GM12878 (cell line): Measurements from ENCODE around the gene MAMDC4. TPM values are rescaled to one million over a fixed set of nuclear protein-coding genes. Genes with fewer than 3 reads are reported as not detected.

ENCODE experiments used
- BCL11A ChIP-seq: IDR thresholded peaks from 2 replicates; pipeline ENCODE4 v1.6.1; 2011; ENCODE audit warnings: low read depth, low read length
- BRCA1 ChIP-seq: IDR thresholded peaks from 2 replicates; pipeline ENCODE4 v1.6.1; 2011; ENCODE audit warnings: low read depth, low read length, improper control_type of control experiment
- ETV6 ChIP-seq, 2 experiments: fragments of 450-650 bp in 1 of 2; IDR thresholded peaks in 1 of 2; conservative IDR thresholded peaks in 1 of 2; 2 replicates each; pipeline ENCODE4 v1.6.1; 2014; ENCODE audit warnings: antibody characterized with exemption in 1 of 2, borderline replicate concordance in 1 of 2, low read depth in 1 of 2, mild to moderate bottlenecking in 1 of 2, moderate library complexity in 1 of 2
- JUNB ChIP-seq: IDR thresholded peaks from 2 replicates; pipeline ENCODE4 v1.6.1; 2016; ENCODE audit warnings: antibody characterized with exemption, mild to moderate bottlenecking
- NFIC ChIP-seq: IDR thresholded peaks from 2 replicates; pipeline ENCODE4 v1.6.1; 2012; ENCODE audit warnings: low read depth, mild to moderate bottlenecking, inconsistent platforms, low read length, moderate library complexity
- NFYA ChIP-seq: IDR thresholded peaks from 2 replicates; pipeline ENCODE4 v1.6.1; 2011; ENCODE audit warnings: low read depth, mild to moderate bottlenecking, low read length, improper control_type of control experiment, borderline replicate concordance
- NR2C1 ChIP-seq: fragments of 450-650 bp; IDR thresholded peaks from 2 replicates; pipeline ENCODE4 v1.6.1; 2017; ENCODE audit warnings: antibody characterized with exemption, mild to moderate bottlenecking, moderate library complexity
- NR2C2 ChIP-seq: IDR thresholded peaks from 2 replicates; pipeline ENCODE4 v1.6.1; 2011; ENCODE audit warnings: borderline replicate concordance, low read depth; ENCODE audit not compliant: control insufficient read depth, insufficient read length
- RBBP5 ChIP-seq: fragments of 200-600 bp; sonication (generic); conservative IDR thresholded peaks from 2 replicates; pipeline ENCODE4 v1.6.1; 2016
- SMAD1 ChIP-seq: fragments of 450-650 bp; IDR thresholded peaks from 2 replicates; pipeline ENCODE4 v1.6.1; 2018; ENCODE audit warnings: mild to moderate bottlenecking, low read depth; ENCODE audit not compliant: partially characterized antibody
- SREBF2 ChIP-seq: IDR thresholded peaks from 2 replicates; pipeline ENCODE4 v1.6.1; 2012; ENCODE audit warnings: mild to moderate bottlenecking, low read length
- SUPT20H ChIP-seq: IDR thresholded peaks from 2 replicates; pipeline ENCODE4 v1.6.1; 2011; ENCODE audit warnings: low read depth, mild to moderate bottlenecking, low read length, moderate library complexity, borderline replicate concordance; ENCODE audit not compliant: control insufficient read depth
- TARDBP ChIP-seq: IDR thresholded peaks from 2 replicates; pipeline ENCODE4 v1.6.1; 2016; ENCODE audit warnings: borderline replicate concordance
- ZNF274 ChIP-seq: IDR thresholded peaks from one replicate; pipeline ENCODE4 v1.8.0; 2011; ENCODE audit not compliant: insufficient read length, insufficient read depth
- polyA plus RNA-seq, 11 experiments: library from polyadenylated mRNA; depleted of rRNA in 4 of 11; unstranded in 6 of 11; stranded (reverse) in 5 of 11; fragments of >200 nt; fragmentation: Nextera tagmentation in 4 of 11; fragmentation: Illumina TruSeq in 1 of 11; extraction: Ambion mirVana in 4 of 11; extraction: Trizol in 1 of 11; gene quantifications; 1 replicate in 1 of 11; 2 replicates in 10 of 11; pipeline versions ENCODE4 v1.2.1 to v1.2.3, GENCODE V29; 2011 to 2016; ENCODE audit warnings: inconsistent platforms in 2 of 11, missing spikeins in 2 of 11, low read depth in 1 of 11
- total RNA-seq, 4 experiments: library from RNA; depleted of rRNA in 3 of 4; stranded (reverse); fragments of >200 nt in 3 of 4; fragmentation: Illumina TruSeq in 1 of 4; extraction: Trizol in 1 of 4; gene quantifications; 2 replicates each; pipeline versions ENCODE4 v1.2.1 to v1.2.3, GENCODE V29; 2013 to 2021
- TF ChIP-seq, protein P1 (sequence below): fragments of 150-350 bp; IDR thresholded peaks from 2 replicates; pipeline ENCODE4 v1.6.1; 2016; ENCODE audit warnings: low read depth, low read length
- TF ChIP-seq, protein P2 (sequence below): IDR thresholded peaks from 2 replicates; pipeline ENCODE4 v1.6.1; 2011; ENCODE audit warnings: borderline replicate concordance, low read depth, mild to moderate bottlenecking, moderate library complexity, mixed read lengths, low read length; ENCODE audit not compliant: insufficient read depth; ENCODE audit errors: extremely low read length
- TF ChIP-seq, protein P3 (sequence below): fragments of 450-650 bp; formaldehyde crosslinking; IDR thresholded peaks from 2 replicates; pipeline ENCODE4 v1.4.0; 2020; ENCODE audit warnings: mild to moderate bottlenecking, moderate library complexity
- TF ChIP-seq, protein P4 (sequence below): fragments of 450-650 bp; IDR thresholded peaks from 2 replicates; pipeline ENCODE4 v1.6.1; 2016; ENCODE audit warnings: mild to moderate bottlenecking
- TF ChIP-seq, protein P5 (sequence below): fragments of 450-650 bp; IDR thresholded peaks from 2 replicates; pipeline ENCODE4 v1.6.1; 2016; ENCODE audit warnings: mild to moderate bottlenecking

The MAMDC4 gene
- total and polyA plus RNA-seq, 10 of the 15 experiments (the other 5 are each of a cell fraction or from before 2014, with no cell fraction given), result 0.22 to 5.7 (median 2.4) TPM; not detected in 1

DNA sequence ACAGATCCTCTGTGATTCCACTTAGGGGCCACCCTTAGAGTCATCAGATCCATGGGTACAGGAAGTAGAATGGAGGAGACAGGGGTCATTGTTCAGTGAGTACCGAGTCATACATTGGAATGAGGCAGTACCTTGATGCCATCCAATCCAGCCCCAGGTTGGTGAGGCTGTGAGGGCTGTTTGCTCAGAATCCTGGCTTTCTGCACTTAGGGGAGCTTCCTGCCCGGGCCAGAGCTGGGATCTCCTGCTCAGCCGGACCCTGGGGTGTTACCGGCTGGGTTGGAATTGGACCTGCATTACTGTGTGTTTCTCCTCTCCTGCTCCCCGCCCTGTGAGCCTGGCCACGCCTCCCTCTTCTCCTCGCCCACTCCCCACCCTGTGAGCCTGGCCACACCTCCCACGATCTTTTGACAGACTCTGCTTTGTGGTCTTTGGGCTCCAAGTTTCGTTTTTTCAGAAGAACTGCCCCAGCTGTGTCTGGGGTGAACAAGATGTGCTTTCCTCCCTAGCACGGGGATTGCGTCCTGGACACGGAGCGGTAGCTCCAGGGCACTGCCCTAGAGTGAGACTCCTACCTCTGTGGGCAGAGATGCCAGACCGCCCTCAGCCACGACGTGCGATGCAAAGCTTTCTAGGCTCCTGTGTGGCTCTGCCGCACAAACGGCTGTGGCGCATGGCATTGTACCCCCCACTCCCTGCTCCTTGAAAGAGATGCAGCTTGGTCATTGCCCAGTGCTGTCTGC lies 49.5 kb downstream of the MAMDC4 start (continued):
- TF ChIP-seq, protein P1, sequence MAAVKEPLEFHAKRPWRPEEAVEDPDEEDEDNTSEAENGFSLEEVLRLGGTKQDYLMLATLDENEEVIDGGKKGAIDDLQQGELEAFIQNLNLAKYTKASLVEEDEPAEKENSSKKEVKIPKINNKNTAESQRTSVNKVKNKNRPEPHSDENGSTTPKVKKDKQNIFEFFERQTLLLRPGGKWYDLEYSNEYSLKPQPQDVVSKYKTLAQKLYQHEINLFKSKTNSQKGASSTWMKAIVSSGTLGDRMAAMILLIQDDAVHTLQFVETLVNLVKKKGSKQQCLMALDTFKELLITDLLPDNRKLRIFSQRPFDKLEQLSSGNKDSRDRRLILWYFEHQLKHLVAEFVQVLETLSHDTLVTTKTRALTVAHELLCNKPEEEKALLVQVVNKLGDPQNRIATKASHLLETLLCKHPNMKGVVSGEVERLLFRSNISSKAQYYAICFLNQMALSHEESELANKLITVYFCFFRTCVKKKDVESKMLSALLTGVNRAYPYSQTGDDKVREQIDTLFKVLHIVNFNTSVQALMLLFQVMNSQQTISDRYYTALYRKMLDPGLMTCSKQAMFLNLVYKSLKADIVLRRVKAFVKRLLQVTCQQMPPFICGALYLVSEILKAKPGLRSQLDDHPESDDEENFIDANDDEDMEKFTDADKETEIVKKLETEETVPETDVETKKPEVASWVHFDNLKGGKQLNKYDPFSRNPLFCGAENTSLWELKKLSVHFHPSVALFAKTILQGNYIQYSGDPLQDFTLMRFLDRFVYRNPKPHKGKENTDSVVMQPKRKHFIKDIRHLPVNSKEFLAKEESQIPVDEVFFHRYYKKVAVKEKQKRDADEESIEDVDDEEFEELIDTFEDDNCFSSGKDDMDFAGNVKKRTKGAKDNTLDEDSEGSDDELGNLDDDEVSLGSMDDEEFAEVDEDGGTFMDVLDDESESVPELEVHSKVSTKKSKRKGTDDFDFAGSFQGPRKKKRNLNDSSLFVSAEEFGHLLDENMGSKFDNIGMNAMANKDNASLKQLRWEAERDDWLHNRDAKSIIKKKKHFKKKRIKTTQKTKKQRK, result no peak
- TF ChIP-seq, protein P2, sequence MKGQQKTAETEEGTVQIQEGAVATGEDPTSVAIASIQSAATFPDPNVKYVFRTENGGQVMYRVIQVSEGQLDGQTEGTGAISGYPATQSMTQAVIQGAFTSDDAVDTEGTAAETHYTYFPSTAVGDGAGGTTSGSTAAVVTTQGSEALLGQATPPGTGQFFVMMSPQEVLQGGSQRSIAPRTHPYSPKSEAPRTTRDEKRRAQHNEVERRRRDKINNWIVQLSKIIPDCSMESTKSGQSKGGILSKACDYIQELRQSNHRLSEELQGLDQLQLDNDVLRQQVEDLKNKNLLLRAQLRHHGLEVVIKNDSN, result no peak
- TF ChIP-seq BRCA1 (no peak), NR2C1 (no peak), JUNB (no peak), ZNF274 (no peak), BCL11A (no peak), SUPT20H (no peak), ETV6 (conservative IDR thresholded peaks at IDR 0.05 in 1 of 2, IDR thresholded peaks at IDR 0.05 in 1 of 2; ENCODE audit: borderline replicate concordance in 1 of 2, low read depth in 1 of 2) (no peak), NR2C2 (no peak), RBBP5 (no peak), SREBF2 (no peak), NFYA (no peak), SMAD1 (no peak), NFIC (no peak), TARDBP (no peak)
- TF ChIP-seq, protein P3, sequence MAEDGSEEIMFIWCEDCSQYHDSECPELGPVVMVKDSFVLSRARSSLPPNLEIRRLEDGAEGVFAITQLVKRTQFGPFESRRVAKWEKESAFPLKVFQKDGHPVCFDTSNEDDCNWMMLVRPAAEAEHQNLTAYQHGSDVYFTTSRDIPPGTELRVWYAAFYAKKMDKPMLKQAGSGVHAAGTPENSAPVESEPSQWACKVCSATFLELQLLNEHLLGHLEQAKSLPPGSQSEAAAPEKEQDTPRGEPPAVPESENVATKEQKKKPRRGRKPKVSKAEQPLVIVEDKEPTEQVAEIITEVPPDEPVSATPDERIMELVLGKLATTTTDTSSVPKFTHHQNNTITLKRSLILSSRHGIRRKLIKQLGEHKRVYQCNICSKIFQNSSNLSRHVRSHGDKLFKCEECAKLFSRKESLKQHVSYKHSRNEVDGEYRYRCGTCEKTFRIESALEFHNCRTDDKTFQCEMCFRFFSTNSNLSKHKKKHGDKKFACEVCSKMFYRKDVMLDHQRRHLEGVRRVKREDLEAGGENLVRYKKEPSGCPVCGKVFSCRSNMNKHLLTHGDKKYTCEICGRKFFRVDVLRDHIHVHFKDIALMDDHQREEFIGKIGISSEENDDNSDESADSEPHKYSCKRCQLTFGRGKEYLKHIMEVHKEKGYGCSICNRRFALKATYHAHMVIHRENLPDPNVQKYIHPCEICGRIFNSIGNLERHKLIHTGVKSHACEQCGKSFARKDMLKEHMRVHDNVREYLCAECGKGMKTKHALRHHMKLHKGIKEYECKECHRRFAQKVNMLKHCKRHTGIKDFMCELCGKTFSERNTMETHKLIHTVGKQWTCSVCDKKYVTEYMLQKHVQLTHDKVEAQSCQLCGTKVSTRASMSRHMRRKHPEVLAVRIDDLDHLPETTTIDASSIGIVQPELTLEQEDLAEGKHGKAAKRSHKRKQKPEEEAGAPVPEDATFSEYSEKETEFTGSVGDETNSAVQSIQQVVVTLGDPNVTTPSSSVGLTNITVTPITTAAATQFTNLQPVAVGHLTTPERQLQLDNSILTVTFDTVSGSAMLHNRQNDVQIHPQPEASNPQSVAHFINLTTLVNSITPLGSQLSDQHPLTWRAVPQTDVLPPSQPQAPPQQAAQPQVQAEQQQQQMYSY (CRISPR knock-in tag), result 0 out of 2 replicates have a peak, but pooled peaks have one; percentile 55
- TF ChIP-seq, protein P4, sequence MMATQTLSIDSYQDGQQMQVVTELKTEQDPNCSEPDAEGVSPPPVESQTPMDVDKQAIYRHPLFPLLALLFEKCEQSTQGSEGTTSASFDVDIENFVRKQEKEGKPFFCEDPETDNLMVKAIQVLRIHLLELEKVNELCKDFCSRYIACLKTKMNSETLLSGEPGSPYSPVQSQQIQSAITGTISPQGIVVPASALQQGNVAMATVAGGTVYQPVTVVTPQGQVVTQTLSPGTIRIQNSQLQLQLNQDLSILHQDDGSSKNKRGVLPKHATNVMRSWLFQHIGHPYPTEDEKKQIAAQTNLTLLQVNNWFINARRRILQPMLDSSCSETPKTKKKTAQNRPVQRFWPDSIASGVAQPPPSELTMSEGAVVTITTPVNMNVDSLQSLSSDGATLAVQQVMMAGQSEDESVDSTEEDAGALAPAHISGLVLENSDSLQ, result peak; percentile 79
- TF ChIP-seq, protein P5, sequence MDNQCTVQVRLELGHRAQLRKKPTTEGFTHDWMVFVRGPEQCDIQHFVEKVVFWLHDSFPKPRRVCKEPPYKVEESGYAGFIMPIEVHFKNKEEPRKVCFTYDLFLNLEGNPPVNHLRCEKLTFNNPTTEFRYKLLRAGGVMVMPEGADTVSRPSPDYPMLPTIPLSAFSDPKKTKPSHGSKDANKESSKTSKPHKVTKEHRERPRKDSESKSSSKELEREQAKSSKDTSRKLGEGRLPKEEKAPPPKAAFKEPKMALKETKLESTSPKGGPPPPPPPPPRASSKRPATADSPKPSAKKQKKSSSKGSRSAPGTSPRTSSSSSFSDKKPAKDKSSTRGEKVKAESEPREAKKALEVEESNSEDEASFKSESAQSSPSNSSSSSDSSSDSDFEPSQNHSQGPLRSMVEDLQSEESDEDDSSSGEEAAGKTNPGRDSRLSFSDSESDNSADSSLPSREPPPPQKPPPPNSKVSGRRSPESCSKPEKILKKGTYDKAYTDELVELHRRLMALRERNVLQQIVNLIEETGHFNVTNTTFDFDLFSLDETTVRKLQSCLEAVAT, result no peak; the same call in 1 of the 2 replicates
